ENCODE measurements around the gene HEBP1. TPM values are rescaled to one million over a fixed set of nuclear protein-coding genes. Genes with fewer than 3 reads are reported as not detected.

HEBP1 gene
- total RNA-seq, 2 experiments from 2014 or later = 11.1 to 12.5 TPM

GRCh38 chr12:12996209-12996608 lies 3.9 kb downstream of the HEBP1 start:
- ChIA-PET POLR2A (no interaction called here), CTCF (interaction anchor here (1.0 kb wide), 1 partner anchor 8 kb away, joined by 3 read pairs; no protein-coding TSS in a partner anchor)

GRCh38 chr12:12995088-12995487 lies 5.0 kb downstream of the HEBP1 start:
- CTCF ChIA-PET = no interaction called here
- no peak overlapping the region for H3K4me3 Mint-ChIP-seq
- no peaks in the 10 kb centered on the region for H3K27me3 Mint-ChIP-seq

More at GRCh38 chr12:12996209-12996608, 3.9 kb downstream of the HEBP1 start:
- Mint-ChIP-seq H3K4me3 (no peak overlapping the region), H3K4me1 (peaks cover 31% of the 10 kb centered on the region), H3K27ac (no peak overlapping the region), H3K9me3 (no peaks in the 10 kb centered on the region), H3K36me3 (ENCODE audit: low read depth) (no peaks in the 10 kb centered on the region), H3K27me3 (peaks cover 2% of the 10 kb centered on the region)
- no peak for DNase-seq

GRCh38 chr12:12993367-12993766 lies 6.7 kb downstream of the HEBP1 start:
- Mint-ChIP-seq H3K9me3 (no peaks in the 10 kb centered on the region), H3K4me3 (no peak overlapping the region), H3K4me1 (peaks cover 16% of the 10 kb centered on the region), H3K36me3 (ENCODE audit: low read depth) (no peaks in the 10 kb centered on the region), H3K27me3 (no peaks in the 10 kb centered on the region), H3K27ac (no peak overlapping the region)
- no peak for DNase-seq
- CTCF ChIA-PET = no interaction called here
- POLR2A ChIA-PET = no interaction called here

More at GRCh38 chr12:12995088-12995487, 5.0 kb downstream of the HEBP1 start:
- Mint-ChIP-seq H3K36me3 (ENCODE audit: low read depth) (no peaks in the 10 kb centered on the region), H3K27ac (no peak overlapping the region), H3K4me1 (peaks cover 27% of the 10 kb centered on the region), H3K9me3 (no peaks in the 10 kb centered on the region)
- POLR2A ChIA-PET = no interaction called here
- DNase-seq = no peak

GRCh38 chr12:12992418-12993130 lies 7.5 kb downstream of the HEBP1 start:
- POLR2A ChIA-PET = no interaction called here
- Mint-ChIP-seq H3K27ac (no peak overlapping the region), H3K36me3 (ENCODE audit: low read depth) (no peaks in the 10 kb centered on the region), H3K4me1 (peaks cover 16% of the 10 kb centered on the region), H3K9me3 (no peaks in the 10 kb centered on the region), H3K27me3 (no peaks in the 10 kb centered on the region), H3K4me3 (no peak overlapping the region)
- CTCF ChIA-PET = no interaction called here
- no peak for DNase-seq

GRCh38 chr12:12990700-12991468 lies 9.2 kb downstream of the HEBP1 start:
- Mint-ChIP-seq H3K4me3 (no peak overlapping the region), H3K4me1 (peaks cover 11% of the 10 kb centered on the region), H3K36me3 (ENCODE audit: low read depth) (no peaks in the 10 kb centered on the region), H3K27me3 (no peaks in the 10 kb centered on the region), H3K9me3 (no peaks in the 10 kb centered on the region), H3K27ac (no peak overlapping the region)
- ChIA-PET CTCF (interaction anchor here (1.8 kb wide), 1 partner anchor 74 kb away, joined by 3 read pairs; no protein-coding TSS in a partner anchor), POLR2A (no interaction called here)
- no peak for DNase-seq

GRCh38 chr12:12987421-12987820 lies 12.6 kb downstream of the HEBP1 start:
- no peaks in the 10 kb centered on the region for H3K9me3 Mint-ChIP-seq

GRCh38 chr12:12986775-12987331 lies 13.2 kb downstream of the HEBP1 start:
- CTCF ChIA-PET = interaction anchor here (1.0 to 1.5 kb wide), 3 partner anchors 11 to 225 kb away, joined by 3 to 7 read pairs (median 3); no protein-coding TSS in a partner anchor
- POLR2A ChIA-PET = no interaction called here
- H3K27me3 Mint-ChIP-seq = no peaks in the 10 kb centered on the region
- H3K4me1 Mint-ChIP-seq = no peaks in the 10 kb centered on the region
- no peaks in the 10 kb centered on the region for H3K36me3 Mint-ChIP-seq (ENCODE audit: low read depth)
- H3K9me3 Mint-ChIP-seq = no peaks in the 10 kb centered on the region
- no peak overlapping the region for H3K4me3 Mint-ChIP-seq
- H3K27ac Mint-ChIP-seq = no peak overlapping the region
- DNase-seq = no peak

More at GRCh38 chr12:12987421-12987820, 12.6 kb downstream of the HEBP1 start:
- ChIA-PET CTCF (interaction anchor here (1.0 kb wide), 1 partner anchor 11 kb away, joined by 3 read pairs; no protein-coding TSS in a partner anchor), POLR2A (no interaction called here)
- no peak overlapping the region for H3K4me3 Mint-ChIP-seq
- H3K27me3 Mint-ChIP-seq = no peaks in the 10 kb centered on the region
- H3K36me3 Mint-ChIP-seq (ENCODE audit: low read depth) = no peaks in the 10 kb centered on the region
- DNase-seq = no peak
- H3K4me1 Mint-ChIP-seq = peaks cover under 1% of the 10 kb centered on the region
- H3K27ac Mint-ChIP-seq = no peak overlapping the region

GRCh38 chr12:12985817-12986408 lies 14.2 kb downstream of the HEBP1 start:
- POLR2A ChIA-PET = no interaction called here
- no peaks in the 10 kb centered on the region for H3K9me3 Mint-ChIP-seq
- no peak overlapping the region for H3K4me3 Mint-ChIP-seq
- no peak overlapping the region for H3K27ac Mint-ChIP-seq
- no peaks in the 10 kb centered on the region for H3K27me3 Mint-ChIP-seq
- H3K4me1 Mint-ChIP-seq = no peaks in the 10 kb centered on the region
- H3K36me3 Mint-ChIP-seq (ENCODE audit: low read depth) = no peaks in the 10 kb centered on the region
- DNase-seq = no peak
- CTCF ChIA-PET = interaction anchor here (0.6 to 1.8 kb wide), 4 partner anchors 9 to 270 kb away, joined by 3 to 7 read pairs (median 4); no protein-coding TSS in a partner anchor

GRCh38 chr12:12984149-12984548 lies 15.9 kb downstream of the HEBP1 start:
- ChIA-PET CTCF (interaction anchor here (1.1 to 3.5 kb wide), 6 partner anchors 13 to 148 kb away, joined by 3 to 17 read pairs (median 5); no protein-coding TSS in a partner anchor), POLR2A (no interaction called here)
- Mint-ChIP-seq H3K9me3 (no peaks in the 10 kb centered on the region), H3K27ac (no peak overlapping the region), H3K36me3 (ENCODE audit: low read depth) (no peaks in the 10 kb centered on the region), H3K4me3 (no peak overlapping the region), H3K27me3 (no peaks in the 10 kb centered on the region), H3K4me1 (no peaks in the 10 kb centered on the region)
- DNase-seq = no peak

- no peaks in the 10 kb centered on the region for H3K36me3 Mint-ChIP-seq (ENCODE audit: low read depth)
- H3K27ac Mint-ChIP-seq = no peak overlapping the region
- ChIA-PET CTCF (interaction anchor here (1.1 to 3.5 kb wide), 7 partner anchors 9 to 147 kb away, joined by 3 to 17 read pairs (median 5); no protein-coding TSS in a partner anchor), POLR2A (no interaction called here)
- H3K4me1 Mint-ChIP-seq = no peaks in the 10 kb centered on the region
- no peak for DNase-seq
- H3K4me3 Mint-ChIP-seq = no peak overlapping the region
- H3K9me3 Mint-ChIP-seq = no peaks in the 10 kb centered on the region
- H3K27me3 Mint-ChIP-seq = no peaks in the 10 kb centered on the region
Observed at GRCh38 chr12:12983420-12984035, 16.5 kb downstream of the HEBP1 start.

- Mint-ChIP-seq H3K36me3 (ENCODE audit: low read depth) (no peaks in the 10 kb centered on the region), H3K27ac (no peak overlapping the region), H3K4me1 (no peaks in the 10 kb centered on the region), H3K4me3 (no peak overlapping the region), H3K9me3 (no peaks in the 10 kb centered on the region), H3K27me3 (no peaks in the 10 kb centered on the region)
- ChIA-PET POLR2A (no interaction called here), CTCF (interaction anchor here (1.0 to 3.5 kb wide), 7 partner anchors 8 to 195 kb away, joined by 3 to 17 read pairs (median 4); no protein-coding TSS in a partner anchor)
- DNase-seq = no peak
Observed at GRCh38 chr12:12982331-12982730, 17.7 kb downstream of the HEBP1 start.

- CTCF ChIA-PET = interaction anchor here (0.7 to 1.1 kb wide), 3 partner anchors 143 to 231 kb away, joined by 3 to 5 read pairs (median 3); no protein-coding TSS in a partner anchor
- H3K9me3 Mint-ChIP-seq = no peaks in the 10 kb centered on the region
- no peak for DNase-seq
- H3K27me3 Mint-ChIP-seq = no peaks in the 10 kb centered on the region
- H3K36me3 Mint-ChIP-seq (ENCODE audit: low read depth) = no peaks in the 10 kb centered on the region
- no peaks in the 10 kb centered on the region for H3K4me1 Mint-ChIP-seq
- H3K4me3 Mint-ChIP-seq = no peak overlapping the region
- H3K27ac Mint-ChIP-seq = no peak overlapping the region
- POLR2A ChIA-PET = no interaction called here
Observed at GRCh38 chr12:12979731-12980259, 20.3 kb downstream of the HEBP1 start.

Data from activated CD4-positive, alpha-beta memory T cell treated with anti-CD3 and anti-CD28 coated beads, Interleukin-2, amount 10 ng/mL, durations not matched to agents 7 days and 5 days (primary cell).